Loucy (cell line): Measurements from ENCODE around the gene PRKAB1.

ENCODE experiments used
- CTCF ChIP-seq: fragments of 200-600 bp; sonication (generic); conservative IDR thresholded peaks from 2 replicates; pipeline ENCODE4 v1.5.1; 2014; ENCODE audit warnings: mild to moderate bottlenecking, antibody characterized with exemption, low read length
- EZH2phosphoT487 ChIP-seq: fragments of 200-600 bp; IDR thresholded peaks from 2 replicates; pipeline ENCODE4 v1.6.1; 2018; ENCODE audit warnings: antibody characterized with exemption, mild to moderate bottlenecking, moderate library complexity, borderline replicate concordance

- TF ChIP-seq CTCF, result no peak
- TF ChIP-seq EZH2phosphoT487, result no peak
Measured at GRCh38 chr12:119644930-119645329, 23.0 kb upstream of the PRKAB1 start.
